ENCODE results near the gene CGGBP1. TPM values are rescaled to one million over a fixed set of nuclear protein-coding genes. Genes with fewer than 3 reads are reported as not detected.

Gene CGGBP1
- total RNA-seq, 1 experiment from 2014 or later: 96.6 TPM

DNA sequence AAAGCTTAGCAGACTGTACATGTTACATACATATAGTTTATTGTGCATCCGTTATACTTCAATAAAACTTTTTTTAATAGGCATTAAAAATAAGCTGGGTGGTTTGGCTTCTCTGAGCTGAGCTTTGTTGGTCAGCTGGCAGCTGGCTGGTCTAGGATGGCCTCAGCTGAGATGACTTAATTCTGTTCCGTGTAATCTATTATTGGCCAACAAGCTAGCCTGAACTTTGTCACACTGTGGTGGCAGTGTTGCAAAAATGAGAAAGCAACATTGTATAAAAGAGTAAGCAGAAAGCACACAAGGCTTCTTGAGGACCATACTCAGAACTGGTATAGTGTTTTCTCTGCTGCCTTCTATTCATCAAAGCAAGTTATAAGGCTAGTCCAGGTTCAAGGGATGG lies 45.2 kb downstream of the CGGBP1 start:
- DNase-seq (ENCODE audit: unreplicated experiment): no peak
- H3K27ac Mint-ChIP-seq (ENCODE audit: low read depth, unreplicated experiment): no peak overlapping the region
- peaks cover 7% of the 10 kb centered on the region for H3K9me3 Mint-ChIP-seq (ENCODE audit: unreplicated experiment)
- no peaks in the 10 kb centered on the region for H3K36me3 Mint-ChIP-seq (ENCODE audit: insufficient read depth, unreplicated experiment)
- intact Hi-C loops (cut with micrococcal nuclease): no loop called here
- POLR2A ChIA-PET: no interaction called here
- BruUV-seq (replicated peaks): no TSS peak
- no peak overlapping the region for H3K4me3 Mint-ChIP-seq (ENCODE audit: unreplicated experiment)
- CTCF ChIA-PET: interaction anchor here (1.3 to 2.8 kb wide), 6 partner anchors 8 to 753 kb away, joined by 5 to 8 read pairs (median 6); no protein-coding TSS in a partner anchor
- TF ChIP-seq, protein P1, sequence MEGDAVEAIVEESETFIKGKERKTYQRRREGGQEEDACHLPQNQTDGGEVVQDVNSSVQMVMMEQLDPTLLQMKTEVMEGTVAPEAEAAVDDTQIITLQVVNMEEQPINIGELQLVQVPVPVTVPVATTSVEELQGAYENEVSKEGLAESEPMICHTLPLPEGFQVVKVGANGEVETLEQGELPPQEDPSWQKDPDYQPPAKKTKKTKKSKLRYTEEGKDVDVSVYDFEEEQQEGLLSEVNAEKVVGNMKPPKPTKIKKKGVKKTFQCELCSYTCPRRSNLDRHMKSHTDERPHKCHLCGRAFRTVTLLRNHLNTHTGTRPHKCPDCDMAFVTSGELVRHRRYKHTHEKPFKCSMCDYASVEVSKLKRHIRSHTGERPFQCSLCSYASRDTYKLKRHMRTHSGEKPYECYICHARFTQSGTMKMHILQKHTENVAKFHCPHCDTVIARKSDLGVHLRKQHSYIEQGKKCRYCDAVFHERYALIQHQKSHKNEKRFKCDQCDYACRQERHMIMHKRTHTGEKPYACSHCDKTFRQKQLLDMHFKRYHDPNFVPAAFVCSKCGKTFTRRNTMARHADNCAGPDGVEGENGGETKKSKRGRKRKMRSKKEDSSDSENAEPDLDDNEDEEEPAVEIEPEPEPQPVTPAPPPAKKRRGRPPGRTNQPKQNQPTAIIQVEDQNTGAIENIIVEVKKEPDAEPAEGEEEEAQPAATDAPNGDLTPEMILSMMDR (IDR thresholded peaks at IDR 0.05; ENCODE audit: unreplicated experiment): no peak
- no peaks in the 10 kb centered on the region for H3K4me1 Mint-ChIP-seq (ENCODE audit: insufficient read depth, unreplicated experiment)
- no peaks in the 10 kb centered on the region for H3K27me3 Mint-ChIP-seq (ENCODE audit: insufficient read depth, unreplicated experiment)

DNA sequence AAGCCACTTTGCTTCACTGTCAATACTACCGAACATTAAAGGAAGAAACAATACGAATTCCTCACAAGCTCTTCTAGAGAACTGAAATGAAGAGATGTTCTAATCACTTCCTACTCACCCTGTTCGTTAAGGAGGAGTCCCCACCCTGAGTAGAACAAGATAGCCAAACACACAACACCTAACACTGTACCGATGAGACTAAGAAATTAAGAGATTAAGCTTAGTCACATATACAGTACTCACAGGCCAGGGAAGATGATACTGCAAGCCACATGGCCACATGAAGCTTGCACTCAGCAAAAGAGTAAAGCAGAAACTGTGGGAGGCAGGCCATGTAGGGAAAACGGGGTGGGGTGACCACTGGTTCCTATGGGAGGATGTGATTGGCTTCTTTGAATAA lies 48.0 kb downstream of the CGGBP1 start:
- ChIA-PET CTCF (interaction anchor here (0.5 to 1.6 kb wide), 5 partner anchors 102 to 1236 kb away, joined by 3 to 10 read pairs (median 5); no protein-coding TSS in a partner anchor), POLR2A (no interaction called here)
- no peak for DNase-seq (ENCODE audit: unreplicated experiment)
- intact Hi-C loops (cut with micrococcal nuclease): no loop called here
- TF ChIP-seq, protein P1 (IDR thresholded peaks at IDR 0.05; ENCODE audit: unreplicated experiment): no peak
- Mint-ChIP-seq H3K27me3 (ENCODE audit: insufficient read depth, unreplicated experiment) (no peaks in the 10 kb centered on the region), H3K36me3 (ENCODE audit: insufficient read depth, unreplicated experiment) (no peaks in the 10 kb centered on the region), H3K27ac (ENCODE audit: low read depth, unreplicated experiment) (no peak overlapping the region), H3K4me1 (ENCODE audit: insufficient read depth, unreplicated experiment) (no peaks in the 10 kb centered on the region), H3K9me3 (ENCODE audit: unreplicated experiment) (no peaks in the 10 kb centered on the region), H3K4me3 (ENCODE audit: unreplicated experiment) (no peak overlapping the region)
- no TSS peak for BruUV-seq (replicated peaks)

DNA sequence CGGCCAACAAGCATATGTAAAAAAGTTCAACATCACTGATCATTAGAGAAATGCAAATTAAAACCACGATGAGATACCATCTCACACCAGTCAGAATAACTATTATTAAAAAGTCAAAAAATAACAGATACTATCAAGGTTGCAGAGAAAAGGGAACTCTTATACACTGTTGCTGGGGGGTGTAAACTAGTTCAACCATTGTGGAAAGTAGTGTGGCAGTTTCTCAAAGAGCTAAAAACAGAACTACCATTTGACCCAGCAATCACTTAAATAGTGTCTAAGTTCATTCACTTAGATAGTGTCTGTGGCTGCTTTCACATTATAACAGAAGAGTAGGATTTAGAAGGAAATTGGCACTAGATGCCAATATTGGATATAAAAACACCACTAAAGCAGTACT lies 49.7 kb downstream of the CGGBP1 start:
- DNase-seq (ENCODE audit: unreplicated experiment): no peak
- TF ChIP-seq, protein P1 (IDR thresholded peaks at IDR 0.05; ENCODE audit: unreplicated experiment): no peak
- Mint-ChIP-seq H3K4me3 (ENCODE audit: unreplicated experiment) (no peak overlapping the region), H3K27ac (ENCODE audit: low read depth, unreplicated experiment) (no peak overlapping the region), H3K36me3 (ENCODE audit: insufficient read depth, unreplicated experiment) (no peaks in the 10 kb centered on the region), H3K27me3 (ENCODE audit: insufficient read depth, unreplicated experiment) (no peaks in the 10 kb centered on the region), H3K9me3 (ENCODE audit: unreplicated experiment) (no peaks in the 10 kb centered on the region), H3K4me1 (ENCODE audit: insufficient read depth, unreplicated experiment) (no peaks in the 10 kb centered on the region)
- POLR2A ChIA-PET: interaction anchor here (0.6 to 1.0 kb wide), 2 partner anchors 9 to 210 kb away, joined by 3 read pairs; no protein-coding TSS in a partner anchor
- no TSS peak for BruUV-seq (replicated peaks)
- intact Hi-C loops (cut with micrococcal nuclease): no loop called here
- CTCF ChIA-PET: interaction anchor here (1.1 to 1.2 kb wide), 6 partner anchors 11 to 1307 kb away, joined by 3 to 6 read pairs (median 5); no protein-coding TSS in a partner anchor

DNA sequence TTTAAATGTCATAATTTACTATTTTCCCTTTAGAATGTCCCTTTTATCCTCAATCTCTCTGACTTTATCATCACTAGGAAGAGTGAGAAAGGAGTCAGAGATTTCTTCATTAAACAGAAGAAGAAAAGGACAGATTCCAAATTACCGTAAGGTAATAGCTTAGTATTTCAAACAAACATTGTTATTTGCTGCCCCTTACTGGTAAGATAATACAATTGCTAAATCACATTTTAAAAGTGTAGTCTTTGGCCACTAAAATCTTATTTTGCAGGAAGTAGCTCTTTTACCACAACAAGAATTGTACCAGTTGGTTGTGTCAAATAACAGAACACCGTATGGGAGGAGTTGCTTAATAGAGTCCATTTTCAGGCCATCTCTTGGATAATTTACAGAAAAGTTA lies 53.7 kb downstream of the CGGBP1 start:
- BruUV-seq (replicated peaks): no TSS peak
- Mint-ChIP-seq H3K4me1 (ENCODE audit: insufficient read depth, unreplicated experiment) (no peaks in the 10 kb centered on the region), H3K9me3 (ENCODE audit: unreplicated experiment) (no peaks in the 10 kb centered on the region), H3K36me3 (ENCODE audit: insufficient read depth, unreplicated experiment) (no peaks in the 10 kb centered on the region), H3K27me3 (ENCODE audit: insufficient read depth, unreplicated experiment) (no peaks in the 10 kb centered on the region), H3K4me3 (ENCODE audit: unreplicated experiment) (no peak overlapping the region), H3K27ac (ENCODE audit: low read depth, unreplicated experiment) (no peak overlapping the region)
- CTCF ChIA-PET: interaction anchor here (0.9 to 4.0 kb wide), 10 partner anchors 10 to 748 kb away, joined by 3 to 24 read pairs (median 8); no protein-coding TSS in a partner anchor
- intact Hi-C loops (cut with micrococcal nuclease): loop anchor here (1.0 kb wide), 1 partner anchor 108 kb away; no protein-coding TSS in a partner anchor
- peak; percentile 47 for DNase-seq (ENCODE audit: unreplicated experiment)
- POLR2A ChIA-PET: no interaction called here
- TF ChIP-seq, protein P1 (IDR thresholded peaks at IDR 0.05; ENCODE audit: unreplicated experiment): peak; percentile 46
